Fibroblast of villous mesenchyme (primary cell): ENCODE results near the gene CRYGD. TPM values are rescaled to one million over a fixed set of nuclear protein-coding genes. Genes with fewer than 3 reads are reported as not detected.

ENCODE experiments used
- DNase-seq: peaks from one replicate; pipeline ENCODE4 v3.0.0-alpha.2; 2010; ENCODE audit warnings: low read depth
- H3K4me3 ChIP-seq: 2 replicates; pipeline ENCODE4 v1.5.1; 2011; ENCODE audit warnings: low read depth, mild to moderate bottlenecking, low read length
- CTCF ChIP-seq: IDR thresholded peaks from 2 replicates; pipeline ENCODE4 v1.5.1; 2012; ENCODE audit warnings: low read depth, mild to moderate bottlenecking, low read length; ENCODE audit not compliant: insufficient read depth
- total RNA-seq: library from RNA; depleted of rRNA; stranded (reverse); fragments of >200 nt; gene quantifications from 2 replicates; pipeline ENCODE4 v1.2.3, GENCODE V29; 2012

Gene CRYGD
- total RNA-seq, 1 donor, result not detected

- no peak for TF ChIP-seq CTCF
- H3K4me3 ChIP-seq, result no peak overlapping the region
- DNase-seq, result no peak
These were observed 25.8 kb upstream of the CRYGD start for GRCh38 chr2:208150094-208150493.

DNA sequence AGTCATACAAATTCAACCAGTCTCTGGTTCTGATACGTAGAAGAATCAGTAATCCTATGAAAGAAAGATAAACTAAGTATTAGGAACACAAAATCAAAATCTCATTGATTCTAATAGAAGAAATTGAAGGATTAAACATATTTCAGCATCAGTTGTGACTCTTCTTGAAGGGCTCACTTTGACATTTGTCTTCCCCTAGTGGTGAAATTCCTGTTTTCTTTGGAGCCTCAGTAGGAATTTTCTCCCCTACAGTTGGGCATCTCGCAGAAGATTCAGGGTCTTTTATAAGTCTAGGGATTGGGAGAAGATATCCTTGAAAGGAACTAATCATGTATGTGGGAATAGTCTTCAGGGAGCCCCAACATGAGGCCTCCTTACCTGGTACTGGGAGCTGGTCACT, 24.5 kb upstream of the CRYGD start:
- peak; percentile 21 for TF ChIP-seq CTCF
- H3K4me3 ChIP-seq, result no peak overlapping the region
- DNase-seq, result no peak

- no peak for DNase-seq
- no peak overlapping the region for H3K4me3 ChIP-seq
- no peak for TF ChIP-seq CTCF
These were observed 23.4 kb upstream of the CRYGD start for GRCh38 chr2:208147759-208148158.

GRCh38 chr2:208147008-208147407, 22.7 kb upstream of the CRYGD start:
- DNase-seq, result no peak
- TF ChIP-seq CTCF, result no peak
- no peak overlapping the region for H3K4me3 ChIP-seq

DNA sequence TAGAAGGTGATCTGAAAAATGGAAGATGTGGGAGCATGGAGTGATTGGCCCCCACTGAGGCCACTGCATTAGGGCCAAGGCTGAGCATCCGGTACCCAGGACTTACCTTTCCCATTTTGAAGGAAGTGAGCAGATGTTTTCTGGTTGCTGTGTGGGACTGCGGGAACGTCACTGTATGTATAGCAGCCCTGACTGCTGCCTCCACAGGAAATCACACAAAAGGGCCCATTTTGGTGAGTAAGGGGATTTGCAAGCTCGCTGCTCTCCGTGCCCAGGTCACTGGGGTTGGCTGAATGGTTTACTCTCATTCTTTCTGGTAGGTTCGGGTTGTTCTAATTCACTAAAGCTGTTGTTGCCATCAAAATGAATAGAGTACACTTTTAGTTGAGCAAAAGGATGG, 21.7 kb upstream of the CRYGD start, which contains the start of gene CRYGB:
Gene CRYGB (minus strand): TSS at position 153 of the 400 bp plus-strand sequence. CDS start 38 bp downstream, at position 115.
- no peak for DNase-seq
- no peak for TF ChIP-seq CTCF
- H3K4me3 ChIP-seq, result no peak within 1 kb of the TSS

DNA sequence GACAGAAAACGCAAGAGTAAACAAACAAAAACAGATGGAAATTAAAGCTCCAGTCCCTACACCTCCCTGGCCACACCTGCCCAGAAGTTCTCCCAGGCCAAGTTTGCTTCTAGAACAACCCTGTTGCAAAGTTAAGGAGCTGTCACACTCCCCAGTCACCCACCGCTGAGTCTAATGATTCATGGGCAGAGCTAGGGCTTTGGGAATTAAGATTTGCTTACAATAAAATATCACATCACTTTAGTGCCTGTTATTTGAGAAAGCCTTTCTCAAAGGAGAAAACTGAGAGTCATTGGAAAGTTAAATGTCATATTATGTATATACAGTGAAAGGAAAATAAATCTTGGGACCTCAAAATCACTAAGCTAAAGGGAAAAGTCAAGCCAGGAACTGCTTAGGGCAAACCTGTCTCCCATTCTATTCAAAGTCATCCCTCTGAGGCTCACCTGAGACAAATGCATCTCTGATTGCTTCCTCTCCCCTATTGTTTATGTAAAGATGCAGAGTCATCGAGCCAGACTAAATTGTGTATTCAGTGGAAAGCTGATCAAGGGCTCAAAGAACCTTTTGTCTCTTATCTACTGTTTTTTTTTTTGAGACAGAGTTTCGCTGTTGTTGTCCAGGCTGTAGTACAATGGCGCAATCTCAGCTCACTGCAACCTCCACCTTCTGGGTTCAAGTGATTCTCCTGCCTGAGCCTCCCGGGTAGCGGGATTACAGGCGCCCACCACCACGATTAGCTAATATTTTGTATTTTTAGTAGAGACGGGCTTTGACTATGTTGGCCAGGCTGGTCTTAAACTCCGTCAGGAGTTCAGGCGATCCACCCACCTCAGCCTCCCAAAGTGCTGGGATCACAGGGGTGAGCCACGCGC, 18.8 kb upstream of the CRYGD start:
- no peak for TF ChIP-seq CTCF
- DNase-seq, result no peak
- H3K4me3 ChIP-seq, result no peak overlapping the region
